Neutrophil (primary cell): ENCODE results near the gene EIF4A2.

Experiments used
- H3K27ac ChIP-seq: fragments of 200-600 bp; sonication (generic); 2 replicates; pipeline ENCODE4 v1.5.1; 2016; ENCODE audit warnings: mild to moderate bottlenecking, moderate library complexity
- H3K27me3 ChIP-seq: fragments of 200-600 bp; sonication (generic); 2 replicates; pipeline ENCODE4 v1.6.0; 2016; ENCODE audit warnings: mild to moderate bottlenecking
- H3K36me3 ChIP-seq: fragments of 200-600 bp; sonication (generic); 2 replicates; pipeline ENCODE4 v1.5.1; 2017
- H3K4me1 ChIP-seq, 2 experiments: fragments of 200-600 bp in 1 of 2; sonication (generic) in 1 of 2; 1 replicate in 1 of 2; 2 replicates in 1 of 2; pipeline versions ENCODE4 v1.5.1 to v1.6.1; 2013 to 2016; ENCODE audit warnings: low read depth in 1 of 2, low read length in 1 of 2, mild to moderate bottlenecking in 1 of 2, moderate library complexity in 1 of 2; ENCODE audit not compliant: control insufficient read depth in 1 of 2, insufficient read depth in 1 of 2
- H3K4me3 ChIP-seq, 2 experiments: fragments of 200-600 bp in 1 of 2; sonication (generic) in 1 of 2; 1 replicate in 1 of 2; 2 replicates in 1 of 2; pipeline ENCODE4 v1.5.1; 2013 to 2016; ENCODE audit warnings: low read depth in 1 of 2, low read length in 1 of 2, mild to moderate bottlenecking in 1 of 2, moderate library complexity in 1 of 2
- H3K9me3 ChIP-seq: fragments of 200-600 bp; sonication (generic); 2 replicates; pipeline ENCODE4 v1.5.1; 2016
- CTCF ChIP-seq: fragments of 200-600 bp; sonication (generic); IDR thresholded peaks from 2 replicates; pipeline ENCODE4 v1.5.1; 2016; ENCODE audit warnings: antibody characterized with exemption

EIF4A2 gene

GRCh38 chr3:186759231-186759930, 24.0 kb upstream of the EIF4A2 start:
- Histone ChIP-seq H3K9me3 (no peaks in the 10 kb centered on the region), H3K4me3 (no peak overlapping the region), H3K27me3 (no peaks in the 10 kb centered on the region), H3K27ac (no peak overlapping the region), H3K4me1 (no peaks in the 10 kb centered on the region), H3K36me3 (no peaks in the 10 kb centered on the region)
- no peak for TF ChIP-seq CTCF

- Histone ChIP-seq H3K36me3 (no peaks in the 10 kb centered on the region), H3K27me3 (no peaks in the 10 kb centered on the region), H3K4me3 (no peak overlapping the region), H3K9me3 (no peaks in the 10 kb centered on the region), H3K27ac (no peak overlapping the region), H3K4me1 (no peaks in the 10 kb centered on the region)
- no peak for TF ChIP-seq CTCF
Measured at GRCh38 chr3:186760141-186760833, 23.1 kb upstream of the EIF4A2 start.

DNA sequence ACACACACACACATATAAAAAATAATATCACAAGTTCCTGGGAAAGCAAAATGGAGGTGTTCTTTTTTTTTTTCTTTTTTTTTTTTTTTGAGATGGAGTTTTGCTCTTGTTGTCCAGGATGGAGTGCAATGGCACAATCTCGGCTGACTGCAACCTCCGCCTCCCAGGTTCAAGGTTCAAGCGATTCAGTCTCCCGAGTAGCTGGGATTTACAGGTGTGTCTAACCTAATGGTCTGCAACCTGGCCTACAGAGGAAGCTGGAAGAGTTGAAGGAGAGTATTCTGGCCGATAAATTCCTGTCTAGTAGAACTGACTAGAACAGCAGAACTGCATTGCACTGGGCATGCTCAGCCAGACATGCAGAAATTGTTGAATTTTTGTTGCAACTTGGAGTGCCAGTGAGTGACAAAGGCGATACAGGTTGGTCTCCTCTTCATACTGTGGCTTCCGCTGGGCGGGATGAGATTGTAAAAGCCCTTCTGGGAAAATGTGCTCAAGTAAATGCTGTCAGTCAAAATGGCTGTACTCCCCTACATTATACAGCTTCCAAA, 22.4 kb upstream of the EIF4A2 start:
- H3K4me3 ChIP-seq: no peak overlapping the region
- H3K27ac ChIP-seq: no peak overlapping the region
- TF ChIP-seq CTCF: no peak
- H3K4me1 ChIP-seq: no peaks in the 10 kb centered on the region
- no peaks in the 10 kb centered on the region for H3K27me3 ChIP-seq
- H3K36me3 ChIP-seq: no peaks in the 10 kb centered on the region
- H3K9me3 ChIP-seq: no peaks in the 10 kb centered on the region

- H3K4me1 ChIP-seq: peaks cover 12 to 14% of the 10 kb centered on the region in 2 experiments
- H3K4me3 ChIP-seq: peak overlapping the region; percentile 54 to 55
- H3K27me3 ChIP-seq: peaks cover 28% of the 10 kb centered on the region
- no peaks in the 10 kb centered on the region for H3K36me3 ChIP-seq
- no peaks in the 10 kb centered on the region for H3K9me3 ChIP-seq
- no peak for TF ChIP-seq CTCF
- no peak overlapping the region for H3K27ac ChIP-seq
Measured at GRCh38 chr3:186772281-186772694, 11.1 kb upstream of the EIF4A2 start.

GRCh38 chr3:186772701-186773417, 10.5 kb upstream of the EIF4A2 start:
- H3K9me3 ChIP-seq: no peaks in the 10 kb centered on the region
- peaks cover 12 to 14% of the 10 kb centered on the region in 2 experiments for H3K4me1 ChIP-seq
- no peak for TF ChIP-seq CTCF
- H3K27ac ChIP-seq: no peak overlapping the region
- peaks cover 28% of the 10 kb centered on the region for H3K27me3 ChIP-seq
- H3K4me3 ChIP-seq: peak overlapping the region; percentile 54 to 55
- no peaks in the 10 kb centered on the region for H3K36me3 ChIP-seq
